Stomach (tissue), 9 donors: ENCODE results near the gene OR1N2. TPM values are rescaled to one million over a fixed set of nuclear protein-coding genes. Genes with fewer than 3 reads are reported as not detected.
A peak's percentile ranks its signal among the peaks of the same experiment; 100 is the strongest.

Experiments
- DNase-seq, 2 donors: peaks; one replicate each; pipeline versions ENCODE4 v3.0.0 to v3.0.0-alpha.2; 2013 to 2019
- H3K27ac ChIP-seq, 5 donors: fragments of 200-600 bp in 4 of 5; sonication (generic) in 4 of 5; one replicate each; pipeline ENCODE4 v1.5.1; 2013 to 2019; ENCODE audit warnings: mild to moderate bottlenecking in 1 of 5, moderate library complexity in 1 of 5
- H3K27me3 ChIP-seq, 3 donors: fragments of 200-600 bp; sonication (generic); one replicate each; pipeline ENCODE4 v1.5.1; 2017 to 2019; ENCODE audit warnings: mixed run types in 1 of 3
- H3K36me3 ChIP-seq, 4 donors: fragments of 200-600 bp; sonication (generic); 1 replicate in 3 of 4; 2 replicates in 1 of 4; pipeline ENCODE4 v1.5.1; 2016 to 2019
- H3K4me1 ChIP-seq, 4 donors: fragments of 200-600 bp; sonication (generic); one replicate each; pipeline ENCODE4 v1.5.1; 2016 to 2019
- H3K4me3 ChIP-seq, 4 donors: fragments of 200-600 bp; sonication (generic) in 3 of 4; one replicate each; pipeline ENCODE4 v1.5.1; 2016 to 2019; ENCODE audit warnings: mild to moderate bottlenecking in 1 of 4
- H3K9me3 ChIP-seq, 4 donors: fragments of 200-600 bp; sonication (generic); one replicate each; pipeline ENCODE4 v1.5.1; 2016 to 2019
- CTCF ChIP-seq, 7 experiments: fragments of 450-650 bp in 4 of 7; fragments of 200-600 bp in 3 of 7; sonication (generic) in 3 of 7; IDR thresholded peaks; one replicate each; pipeline ENCODE4 v1.5.1; 2016 to 2019; ENCODE audit warnings: antibody characterized with exemption in 7 of 7, control low read depth in 2 of 7, mild to moderate bottlenecking in 1 of 7
- EP300 ChIP-seq: sonication (generic); formaldehyde crosslinking; IDR thresholded peaks from one replicate; pipeline ENCODE4 v1.6.1; 2017; ENCODE audit warnings: antibody characterized with exemption
- POLR2A ChIP-seq, 4 donors: fragments of 450-650 bp; IDR thresholded peaks; one replicate each; pipeline ENCODE4 v1.6.1; 2016; ENCODE audit warnings: antibody characterized with exemption in 4 of 4, control low read depth in 2 of 4, mild to moderate bottlenecking in 1 of 4, moderate library complexity in 1 of 4
- POLR2AphosphoS5 ChIP-seq, 3 donors: sonication (generic); formaldehyde crosslinking; IDR thresholded peaks; one replicate each; pipeline ENCODE4 v1.6.1; 2016; ENCODE audit warnings: antibody characterized with exemption in 3 of 3
- WGBS, 5 donors: extraction: QIAGEN DNeasy Blood & Tissue Kit in 3 of 5; methylation state at CpG; one replicate each; pipeline versions ENCODE4 v1.1.5 to v1.1.7; 2013 to 2018; 5-methylcytosine and 5-hydroxymethylcytosine counted together
- intact Hi-C: fragments of 100-400 bp; cut with DNase I; formaldehyde crosslinking; loops from one replicate; pipeline ENCODE4 v1.15.1; 2023; ENCODE audit warnings: low total_unique reads
- polyA plus RNA-seq, 3 donors: library from polyadenylated mRNA; stranded (reverse); fragments of 200-250 nt; gene quantifications; one replicate each; pipeline ENCODE4 v1.2.3, GENCODE V29; 2013
- total RNA-seq, 5 donors: library from RNA; depleted of rRNA; stranded (reverse); fragments of >200 nt; gene quantifications; one replicate each; pipeline versions ENCODE4 v1.1.0 to v1.2.3, GENCODE V29; 2014 to 2016
- donor health status: healthy with polysubstance abuse.
- donor health status: Bipolar disorder and iron deficiency.
- donor health status: healthy.

OR1N2 gene
- total and polyA plus RNA-seq, 8 donors, result not detected

GRCh38 chr9:122562134-122562760 is 9.3 kb downstream of the OR1N2 start:
- H3K4me1 ChIP-seq, result no peaks in the 10 kb centered on the region
- TF ChIP-seq EP300, result no peak
- TF ChIP-seq CTCF (IDR thresholded peaks at IDR 0.05), result no peak
- H3K27ac ChIP-seq, result no peak overlapping the region
- peak in 1 of 2 donors; percentile 13 for DNase-seq
- WGBS, 5 donors, result 45 to 54% (median 49%) methylated on average over 6 to 9 of the region's 9 CpGs
- no peaks in the 10 kb centered on the region for H3K27me3 ChIP-seq
- H3K4me3 ChIP-seq, result no peak overlapping the region
- peaks cover 0 to 12% (median 0%) of the 10 kb centered on the region in 4 donors for H3K9me3 ChIP-seq
- intact Hi-C loops, result no loop called here
- no peaks in the 10 kb centered on the region for H3K36me3 ChIP-seq

GRCh38 chr9:122567901-122568300 is 15.0 kb downstream of the OR1N2 start:
- 81 to 96% (median 88%) methylated on average over 4 of the region's 4 CpGs for WGBS, 5 donors
- peaks cover 0 to 5% (median 0%) of the 10 kb centered on the region in 4 donors for H3K9me3 ChIP-seq
- H3K27ac ChIP-seq, result no peak overlapping the region
- no peaks in the 10 kb centered on the region for H3K36me3 ChIP-seq
- no peak for TF ChIP-seq CTCF (IDR thresholded peaks at IDR 0.05)
- no peaks in the 10 kb centered on the region for H3K4me1 ChIP-seq
- DNase-seq, result no peak
- intact Hi-C loops, result no loop called here
- no peaks in the 10 kb centered on the region for H3K27me3 ChIP-seq
- H3K4me3 ChIP-seq, result no peak overlapping the region

- intact Hi-C loops, result loop anchor here (10.0 kb wide), 1 partner anchor 58 kb away; the partner anchor contains the start of genes OR1J2 and OR1J4
- H3K9me3 ChIP-seq, result no peaks in the 10 kb centered on the region
- H3K4me3 ChIP-seq, result no peak overlapping the region
- TF ChIP-seq EP300, result no peak
- TF ChIP-seq POLR2AphosphoS5 (IDR thresholded peaks at IDR 0.05), result no peak
- TF ChIP-seq POLR2A (IDR thresholded peaks at IDR 0.05), result no peak
- TF ChIP-seq CTCF (IDR thresholded peaks at IDR 0.05), result no peak
- no peaks in the 10 kb centered on the region for H3K4me1 ChIP-seq
- no peaks in the 10 kb centered on the region for H3K36me3 ChIP-seq
- no peak for DNase-seq
- WGBS, 5 donors, result 51 to 70% (median 67%) methylated on average over 2 of the region's 2 CpGs
- H3K27me3 ChIP-seq, result no peaks in the 10 kb centered on the region
- no peak overlapping the region for H3K27ac ChIP-seq
Measured at GRCh38 chr9:122572456-122572855, 19.5 kb downstream of the OR1N2 start.

DNA sequence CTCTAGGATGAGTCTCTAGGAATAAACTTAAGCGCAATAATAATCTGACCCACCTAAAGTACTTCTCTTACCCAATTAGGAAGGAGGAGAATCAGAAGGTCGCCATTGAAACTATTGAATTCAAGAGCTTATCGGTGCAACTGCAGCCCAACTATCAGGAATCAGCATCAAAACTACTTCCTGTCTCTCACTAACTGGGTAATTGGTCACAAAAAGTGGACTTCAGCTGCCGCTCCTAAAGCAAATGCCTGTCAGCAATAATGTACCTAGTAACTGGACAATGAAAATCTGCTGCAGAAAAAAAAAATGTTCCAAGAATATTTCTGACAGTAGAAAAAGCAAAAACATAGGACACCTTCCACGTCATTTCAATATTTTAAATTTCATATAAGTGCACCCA is 27.0 kb downstream of the OR1N2 start:
- no peak for TF ChIP-seq EP300
- TF ChIP-seq POLR2A (IDR thresholded peaks at IDR 0.05), result no peak
- TF ChIP-seq CTCF (IDR thresholded peaks at IDR 0.05), result no peak
- no peak for TF ChIP-seq POLR2AphosphoS5 (IDR thresholded peaks at IDR 0.05)
- Histone ChIP-seq H3K9me3 (no peaks in the 10 kb centered on the region), H3K36me3 (no peaks in the 10 kb centered on the region), H3K27ac (no peak overlapping the region), H3K4me1 (no peaks in the 10 kb centered on the region), H3K27me3 (no peaks in the 10 kb centered on the region), H3K4me3 (no peak overlapping the region)
- DNase-seq, result no peak
- WGBS, 5 donors, result 67 to 79% (median 75%) methylated on average over 5 of the region's 5 CpGs
- intact Hi-C loops, result loop anchor here (10.0 kb wide), 1 partner anchor 65 kb away; the partner anchor contains the start of genes OR1J2 and OR1J4
